DND-41 (cell line): ENCODE results near the gene SUSD4.

Source experiments
- ATAC-seq: fragments of 200-7000 bp; cut with Tn5 transposase; 3 replicates; pipeline ENCODE4 v1.9.1; 2021; ENCODE audit warnings: low read depth; ENCODE audit not compliant: insufficient read depth
- DNase-seq: peaks from one replicate; pipeline ENCODE4 v3.0.0-alpha.2; 2020
- H2AFZ ChIP-seq: 2 replicates; pipeline ENCODE4 v1.6.0; 2012; ENCODE audit warnings: low read depth, low read length
- H3K27ac ChIP-seq: 2 replicates; pipeline ENCODE4 v1.5.1; 2012; ENCODE audit warnings: low read length, inconsistent platforms
- H3K27me3 ChIP-seq: fragments of 200-600 bp; sonication (generic); 2 replicates; pipeline ENCODE4 v1.6.0; 2012; ENCODE audit warnings: low read length, mild to moderate bottlenecking, inconsistent platforms; ENCODE audit not compliant: insufficient read depth, poor library complexity
- H3K36me3 ChIP-seq: 2 replicates; pipeline ENCODE4 v1.5.1; 2012; ENCODE audit warnings: low read length, inconsistent platforms; ENCODE audit not compliant: insufficient read depth
- H3K4me1 ChIP-seq: 2 replicates; pipeline ENCODE4 v1.5.1; 2012; ENCODE audit warnings: mild to moderate bottlenecking, low read length; ENCODE audit not compliant: insufficient read depth
- H3K4me2 ChIP-seq: 2 replicates; pipeline ENCODE4 v1.6.0; 2012; ENCODE audit warnings: mild to moderate bottlenecking, moderate library complexity, low read length, inconsistent platforms; ENCODE audit not compliant: insufficient read depth
- H3K4me3 ChIP-seq, 2 experiments: fragments of 200-600 bp in 1 of 2; shearing (Covaris generic) in 1 of 2; 2 replicates each; pipeline ENCODE4 v1.5.1; 2012 to 2016; ENCODE audit warnings: inconsistent platforms in 2 of 2, low read length in 2 of 2, mild to moderate bottlenecking in 2 of 2, low read depth in 1 of 2, moderate library complexity in 1 of 2
- H3K79me2 ChIP-seq: 2 replicates; pipeline ENCODE4 v1.6.0; 2012; ENCODE audit warnings: low read length, inconsistent platforms; ENCODE audit not compliant: insufficient read depth
- H3K9ac ChIP-seq: 2 replicates; pipeline ENCODE4 v1.6.0; 2012; ENCODE audit warnings: low read depth, mild to moderate bottlenecking, inconsistent platforms, low read length, moderate library complexity
- H3K9me3 ChIP-seq: 2 replicates; pipeline ENCODE4 v1.5.1; 2012; ENCODE audit warnings: low read length, moderate library complexity, mild to moderate bottlenecking, inconsistent platforms; ENCODE audit not compliant: insufficient read depth, severe bottlenecking
- H4K20me1 ChIP-seq: 2 replicates; pipeline ENCODE4 v1.6.0; 2012; ENCODE audit warnings: low read length; ENCODE audit not compliant: insufficient read depth
- CTCF ChIP-seq: IDR thresholded peaks from 2 replicates; pipeline ENCODE4 v1.5.1; 2012; ENCODE audit warnings: borderline replicate concordance, low read length, moderate library complexity, mild to moderate bottlenecking; ENCODE audit not compliant: poor library complexity, severe bottlenecking; ENCODE audit errors: extremely low read depth
- EZH2 ChIP-seq: IDR thresholded peaks from 3 replicates; pipeline ENCODE4 v1.6.1; 2012; ENCODE audit warnings: borderline replicate concordance, low read depth, mild to moderate bottlenecking, moderate library complexity, low read length, inconsistent platforms; ENCODE audit not compliant: severe bottlenecking

Gene SUSD4

GRCh38 chr1:223394242-223394641 lies 30.3 kb upstream of the SUSD4 start:
- Histone ChIP-seq H3K9ac (no peak overlapping the region), H3K4me3 (no peak overlapping the region), H4K20me1 (no peaks in the 10 kb centered on the region), H3K79me2 (no peaks in the 10 kb centered on the region), H3K27ac (no peak overlapping the region), H3K27me3 (no peaks in the 10 kb centered on the region), H3K9me3 (no peaks in the 10 kb centered on the region), H3K4me1 (no peaks in the 10 kb centered on the region), H3K4me2 (no peak overlapping the region), H3K36me3 (no peaks in the 10 kb centered on the region), H2AFZ (no peak overlapping the region)
- DNase-seq (no peak), ATAC-seq (no peak)
- TF ChIP-seq EZH2 (no peak), CTCF (no peak)

GRCh38 chr1:223393275-223394214 lies 29.6 kb upstream of the SUSD4 start, which contains the start of gene CCDC185:
Gene CCDC185, plus strand, starts transcription at chr1:223393415. Its CDS starts 61 bp downstream, at chr1:223393476.
- Histone ChIP-seq H3K4me2 (no peak within 1 kb of the TSS), H3K9ac (no peak within 1 kb of the TSS)
- ATAC-seq: no peak

GRCh38 chr1:223390618-223391017 lies 26.6 kb upstream of the SUSD4 start:
- H3K4me3 ChIP-seq: no peak overlapping the region
- TF ChIP-seq CTCF (no peak), EZH2 (no peak)
- no peak overlapping the region for H3K27ac ChIP-seq
- DNase-seq: no peak
- no peak for ATAC-seq
- H3K9me3 ChIP-seq: no peaks in the 10 kb centered on the region
- no peak overlapping the region for H3K4me2 ChIP-seq
- H3K4me1 ChIP-seq: no peaks in the 10 kb centered on the region
- H3K27me3 ChIP-seq: no peaks in the 10 kb centered on the region
- no peaks in the 10 kb centered on the region for H3K79me2 ChIP-seq
- no peak overlapping the region for H2AFZ ChIP-seq
- H3K9ac ChIP-seq: no peak overlapping the region
- H4K20me1 ChIP-seq: no peaks in the 10 kb centered on the region
- no peaks in the 10 kb centered on the region for H3K36me3 ChIP-seq

More at GRCh38 chr1:223393275-223394214, 29.6 kb upstream of the SUSD4 start, which contains the start of gene CCDC185:
- Histone ChIP-seq H2AFZ (no peak within 1 kb of the TSS), H3K27ac (no peak within 1 kb of the TSS), H3K4me3 (no peak within 1 kb of the TSS), H3K79me2 (no peaks in the 10 kb centered on the region), H3K9me3 (no peaks in the 10 kb centered on the region), H3K4me1 (no peaks in the 10 kb centered on the region), H4K20me1 (no peaks in the 10 kb centered on the region), H3K27me3 (no peaks in the 10 kb centered on the region), H3K36me3 (no peaks in the 10 kb centered on the region)
- DNase-seq: no peak
- TF ChIP-seq EZH2 (no peak), CTCF (no peak)
